Spleen (tissue), 11 donors: Measurements from ENCODE around the gene PIGU. TPM values are rescaled to one million over a fixed set of nuclear protein-coding genes. Genes with fewer than 3 reads are reported as not detected.

Source experiments
- DNase-seq: peaks from one replicate; pipeline ENCODE4 v3.0.0-alpha.2; 2020
- H3K27ac ChIP-seq, 8 donors: fragments of 200-600 bp; sonication (generic) in 7 of 8; 1 replicate in 4 of 8; 2 replicates in 4 of 8; pipeline versions ENCODE4 v1.5.0 to v1.8.0; 2016 to 2021; ENCODE audit warnings: inconsistent platforms in 4 of 8, mild to moderate bottlenecking in 4 of 8, moderate library complexity in 1 of 8
- H3K27me3 ChIP-seq, 7 donors: fragments of 200-600 bp; sonication (generic) in 6 of 7; replicated peaks in 1 of 7; 1 replicate in 4 of 7; 2 replicates in 3 of 7; pipeline versions ENCODE4 v1.5.0 to v1.8.0; 2016 to 2021; ENCODE audit warnings: inconsistent platforms in 3 of 7, mild to moderate bottlenecking in 1 of 7
- H3K36me3 ChIP-seq, 6 donors: fragments of 200-600 bp; sonication (generic) in 5 of 6; 1 replicate in 4 of 6; 2 replicates in 2 of 6; pipeline versions ENCODE4 v1.5.0 to v1.8.0; 2016 to 2021; ENCODE audit warnings: inconsistent platforms in 2 of 6
- H3K4me1 ChIP-seq, 6 donors: fragments of 200-600 bp; sonication (generic) in 5 of 6; 1 replicate in 3 of 6; 2 replicates in 3 of 6; pipeline versions ENCODE4 v1.5.0 to v1.8.0; 2016 to 2021; ENCODE audit warnings: inconsistent platforms in 3 of 6
- H3K4me3 ChIP-seq, 8 donors: fragments of 200-600 bp; sonication (generic) in 7 of 8; 1 replicate in 4 of 8; 2 replicates in 4 of 8; pipeline versions ENCODE4 v1.5.0 to v1.8.0; 2016 to 2021; ENCODE audit warnings: inconsistent platforms in 4 of 8, mild to moderate bottlenecking in 4 of 8, moderate library complexity in 2 of 8
- H3K9me3 ChIP-seq, 8 donors: fragments of 200-600 bp; sonication (generic) in 7 of 8; 1 replicate in 4 of 8; 2 replicates in 4 of 8; pipeline versions ENCODE4 v1.5.0 to v1.8.0; 2016 to 2021; ENCODE audit warnings: inconsistent platforms in 4 of 8
- CTCF ChIP-seq, 11 experiments: fragments of 200-600 bp in 7 of 11; fragments of 450-650 bp in 4 of 11; sonication (generic) in 4 of 11; IDR thresholded peaks in 8 of 11; conservative IDR thresholded peaks in 3 of 11; 1 replicate in 7 of 11; 2 replicates in 4 of 11; pipeline versions ENCODE4 v1.4.0 to v1.8.0; 2016 to 2021; ENCODE audit warnings: antibody characterized with exemption in 11 of 11, inconsistent platforms in 4 of 11, mild to moderate bottlenecking in 1 of 11
- POLR2A ChIP-seq, 3 donors: fragments of 450-650 bp; IDR thresholded peaks; one replicate each; pipeline ENCODE4 v1.5.1; 2017; ENCODE audit warnings: antibody characterized with exemption in 3 of 3, mild to moderate bottlenecking in 1 of 3
- POLR2AphosphoS5 ChIP-seq, 3 donors: sonication (generic); formaldehyde crosslinking; IDR thresholded peaks; one replicate each; pipeline ENCODE4 v1.5.1; 2017; ENCODE audit warnings: antibody characterized with exemption in 3 of 3
- WGBS, 5 donors: extraction: QIAGEN DNeasy Blood & Tissue Kit in 3 of 5; methylation state at CpG; one replicate each; pipeline versions ENCODE4 v1.1.5 to v1.1.7; 2013 to 2018; 5-methylcytosine and 5-hydroxymethylcytosine counted together
- intact Hi-C: fragments of 100-400 bp; cut with DNase I; formaldehyde crosslinking; loops from one replicate; pipeline ENCODE4 v1.15.0; 2023; ENCODE audit warnings: low total_unique reads
- polyA plus RNA-seq, 3 donors: library from polyadenylated mRNA; stranded (reverse); fragments of 200-250 nt; gene quantifications; one replicate each; pipeline ENCODE4 v1.2.1, GENCODE V29; 2013
- total RNA-seq, 7 donors: library from RNA; depleted of rRNA in 3 of 7; stranded (reverse); fragments of >200 nt in 3 of 7; fragmentation: NEBNext Ultra II Directional in 4 of 7; extraction: Animal tissue kit (Norgen Biotek cat#: 25700) in 4 of 7; gene quantifications; one replicate each; pipeline versions ENCODE4 v1.1.0 to v1.2.1, GENCODE V29; 2016 to 2021
- donor health status: healthy with polysubstance abuse.
- donor health status: DM: no; HTN: no; CAD: no; lungs with moderate emphysema.
- donor health status: DM: no; HTN: no; CAD: no.
- donor health status: Bipolar disorder and iron deficiency.
- donor health status: healthy.
- donor health status: DM: no; HTN: no; CAD: no.
- donor health status: DM: yes; HTN: yes; CAD: no.

The PIGU gene
- total and polyA plus RNA-seq, 10 donors, result 10.0 to 20.4 (median 14.5) TPM

DNA sequence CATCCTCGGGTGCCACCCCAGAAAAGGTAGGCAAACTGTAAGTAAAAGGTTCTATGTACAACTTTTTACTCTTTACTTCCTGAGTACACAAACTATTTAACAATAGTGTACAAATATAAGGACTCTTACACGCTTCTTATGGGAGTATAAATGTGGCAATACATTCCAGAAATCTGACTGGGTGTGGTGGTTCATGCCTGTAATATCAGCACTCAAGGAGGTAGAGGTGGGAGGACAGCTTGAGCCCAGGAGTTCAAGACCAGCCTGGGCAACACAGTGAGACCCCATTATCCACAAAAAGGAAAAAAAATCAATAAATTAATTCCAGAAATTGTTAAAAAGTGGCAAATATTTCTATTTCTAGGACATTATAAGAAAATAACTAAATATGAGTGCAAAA is 48.9 kb downstream of the PIGU start:
- intact Hi-C loops, result no loop called here
- Histone ChIP-seq H3K27me3 (no peaks in the 10 kb centered on the region), H3K27ac (peak overlapping the region in 1 of 8 donors; percentile 20), H3K36me3 (peaks cover 0 to 54% (median 13%) of the 10 kb centered on the region in 6 donors), H3K4me1 (peaks cover 0 to 19% (median under 1%) of the 10 kb centered on the region in 6 donors), H3K4me3 (no peak overlapping the region), H3K9me3 (no peaks in the 10 kb centered on the region)
- WGBS, 5 donors, result 76 to 90% (median 87%) methylated on average over 2 of the region's 2 CpGs
- DNase-seq, result no peak
- TF ChIP-seq CTCF (IDR thresholded peaks at IDR 0.05 in 8 of 11, conservative IDR thresholded peaks at IDR 0.05 in 3 of 11) (no peak), POLR2A (IDR thresholded peaks at IDR 0.05) (no peak), POLR2AphosphoS5 (IDR thresholded peaks at IDR 0.05) (no peak)

GRCh38 chr20:34627458-34627857 is 49.4 kb downstream of the PIGU start:
- no peak for DNase-seq
- Histone ChIP-seq H3K4me1 (peaks cover 0 to 23% (median 3%) of the 10 kb centered on the region in 6 donors), H3K9me3 (no peaks in the 10 kb centered on the region), H3K36me3 (peaks cover 0 to 54% (median 7%) of the 10 kb centered on the region in 6 donors), H3K27ac (peak overlapping the region in 1 of 8 donors; percentile 20), H3K27me3 (no peaks in the 10 kb centered on the region), H3K4me3 (no peak overlapping the region)
- 83 to 91% (median 87%) methylated on average over 5 of the region's 5 CpGs for WGBS, 5 donors
- intact Hi-C loops, result no loop called here
- TF ChIP-seq POLR2A (IDR thresholded peaks at IDR 0.05), result no peak
- TF ChIP-seq CTCF (IDR thresholded peaks at IDR 0.05 in 8 of 11, conservative IDR thresholded peaks at IDR 0.05 in 3 of 11), result no peak
- no peak for TF ChIP-seq POLR2AphosphoS5 (IDR thresholded peaks at IDR 0.05)

DNA sequence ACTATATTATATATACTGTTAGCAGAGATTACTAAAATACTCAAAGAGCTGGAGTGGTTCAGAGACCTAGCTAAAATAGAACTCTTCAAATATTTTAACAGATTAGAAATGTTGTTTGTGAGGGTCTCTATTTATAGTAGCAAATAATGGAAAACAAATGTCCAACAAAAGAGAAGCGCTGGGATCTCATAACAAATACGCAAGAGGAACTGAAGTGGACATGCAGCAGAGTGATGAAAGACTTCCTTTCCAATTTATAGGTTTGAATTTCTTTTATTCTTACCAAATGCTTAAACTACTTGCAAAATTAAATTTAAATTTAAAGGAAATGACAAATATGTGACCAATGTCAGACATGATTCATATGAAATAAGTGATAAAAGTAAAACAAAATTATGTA is 49.9 kb downstream of the PIGU start:
- 40 to 80% (median 65%) methylated on average over 2 of the region's 2 CpGs for WGBS, 5 donors
- Histone ChIP-seq H3K9me3 (no peaks in the 10 kb centered on the region), H3K4me3 (no peak overlapping the region), H3K36me3 (peaks cover 0 to 54% (median 5%) of the 10 kb centered on the region in 6 donors), H3K27ac (peak overlapping the region in 1 of 8 donors; percentile 20), H3K27me3 (no peaks in the 10 kb centered on the region), H3K4me1 (peaks cover 0 to 23% (median 3%) of the 10 kb centered on the region in 6 donors)
- intact Hi-C loops, result no loop called here
- no peak for DNase-seq
- TF ChIP-seq POLR2AphosphoS5 (IDR thresholded peaks at IDR 0.05) (no peak), POLR2A (IDR thresholded peaks at IDR 0.05) (no peak), CTCF (IDR thresholded peaks at IDR 0.05 in 8 of 11, conservative IDR thresholded peaks at IDR 0.05 in 3 of 11) (no peak)

- no peaks in the 10 kb centered on the region for H3K27me3 ChIP-seq
- peaks cover 0 to 56% (median 0%) of the 10 kb centered on the region in 6 donors for H3K36me3 ChIP-seq
- peaks cover 0 to 30% (median 3%) of the 10 kb centered on the region in 6 donors for H3K4me1 ChIP-seq
- intact Hi-C loops, result no loop called here
- DNase-seq, result no peak
- no peak overlapping the region for H3K27ac ChIP-seq
- H3K9me3 ChIP-seq, result no peaks in the 10 kb centered on the region
- WGBS, 5 donors, result 86 to 97% (median 92%) methylated on average over 3 of the region's 3 CpGs
- no peak overlapping the region for H3K4me3 ChIP-seq
- TF ChIP-seq POLR2A (IDR thresholded peaks at IDR 0.05) (no peak), POLR2AphosphoS5 (IDR thresholded peaks at IDR 0.05) (no peak), CTCF (IDR thresholded peaks at IDR 0.05 in 8 of 11, conservative IDR thresholded peaks at IDR 0.05 in 3 of 11) (no peak)
Observed at GRCh38 chr20:34624629-34625028, 52.3 kb downstream of the PIGU start.
